ENCODE results near the gene C1QTNF5. TPM values are rescaled to one million over a fixed set of nuclear protein-coding genes. Genes with fewer than 3 reads are reported as not detected.

The C1QTNF5 gene
- total RNA-seq, 2 experiments from 2014 or later = not detected

GRCh38 chr11:119316729-119317591 lies 23.7 kb downstream of the C1QTNF5 start, which contains the start of gene MCAM:
Gene MCAM (minus strand): TSS chr11:119317130. CDS start chr11:119317101, 29 bp downstream.
- DNase-seq (ENCODE audit: low spot score) = no peak
- Histone ChIP-seq H3K9me2 (ENCODE audit: insufficient read depth, low read length) (no peaks in the 10 kb centered on the region), H2AFZ (ENCODE audit: low read length) (no peak within 1 kb of the TSS), H3K27ac (ENCODE audit: low read depth, low read length, poor library complexity, severe bottlenecking) (no peak within 1 kb of the TSS), H3K36me3 (ENCODE audit: insufficient read depth, low read length) (no peaks in the 10 kb centered on the region), H3K9me3 (ENCODE audit: low read length) (no peaks in the 10 kb centered on the region), H3K4me1 (ENCODE audit: insufficient read depth, low read length, poor library complexity, severe bottlenecking) (peaks cover 51% of the 10 kb centered on the region), H3K4me2 (ENCODE audit: low read length) (peak within 1 kb of the TSS; percentile 61), H4K20me1 (ENCODE audit: insufficient read depth, low read length) (no peaks in the 10 kb centered on the region), H3K4me3 (ENCODE audit: low read depth, low read length, poor library complexity, severe bottlenecking) (no peak within 1 kb of the TSS), H3K79me2 (ENCODE audit: insufficient read depth, low read depth, low read length) (no peaks in the 10 kb centered on the region)
- TF ChIP-seq EZH2phosphoT487 (IDR thresholded peaks at IDR 0.05; ENCODE audit: borderline replicate concordance, low read depth, low read length) = no peak
- TF ChIP-seq CTCF (conservative IDR thresholded peaks at IDR 0.05; ENCODE audit: low read length) = no peak
- no TSS peak for BruUV-seq (replicated peaks)
- ChIA-PET CTCF (ENCODE audit: unreplicated experiment) (no interaction called here), POLR2A (interaction anchor here (0.5 to 1.7 kb wide), 2 partner anchors 16 to 284 kb away, joined by 3 to 4 read pairs; no protein-coding TSS in a partner anchor)
- intact Hi-C loops (cut with micrococcal nuclease; ENCODE audit: unreplicated experiment) = no loop called here

GRCh38 chr11:119316016-119316728 lies 24.5 kb downstream of the C1QTNF5 start:
- no peaks in the 10 kb centered on the region for H3K9me3 ChIP-seq (ENCODE audit: low read length)
- H3K36me3 ChIP-seq (ENCODE audit: insufficient read depth, low read length) = no peaks in the 10 kb centered on the region
- no peaks in the 10 kb centered on the region for H3K79me2 ChIP-seq (ENCODE audit: insufficient read depth, low read depth, low read length)
- POLR2A ChIA-PET = interaction anchor here (1.7 kb wide), 1 partner anchor 15 kb away, joined by 4 read pairs; no protein-coding TSS in a partner anchor
- no TSS peak for BruUV-seq (replicated peaks)
- TF ChIP-seq CTCF (conservative IDR thresholded peaks at IDR 0.05; ENCODE audit: low read length) (no peak), EZH2phosphoT487 (IDR thresholded peaks at IDR 0.05; ENCODE audit: borderline replicate concordance, low read depth, low read length) (no peak)
- intact Hi-C loops (cut with micrococcal nuclease; ENCODE audit: unreplicated experiment) = no loop called here
- no peak overlapping the region for H3K27ac ChIP-seq (ENCODE audit: low read depth, low read length, poor library complexity, severe bottlenecking)
- no peak for DNase-seq (ENCODE audit: low spot score)
- CTCF ChIA-PET (ENCODE audit: unreplicated experiment) = no interaction called here
- no peak overlapping the region for H3K4me3 ChIP-seq (ENCODE audit: low read depth, low read length, poor library complexity, severe bottlenecking)
- H4K20me1 ChIP-seq (ENCODE audit: insufficient read depth, low read length) = no peaks in the 10 kb centered on the region
- no peaks in the 10 kb centered on the region for H3K9me2 ChIP-seq (ENCODE audit: insufficient read depth, low read length)
- peaks cover 44% of the 10 kb centered on the region for H3K4me1 ChIP-seq (ENCODE audit: insufficient read depth, low read length, poor library complexity, severe bottlenecking)
- no peak overlapping the region for H2AFZ ChIP-seq (ENCODE audit: low read length)
- peak overlapping the region; percentile 61 for H3K4me2 ChIP-seq (ENCODE audit: low read length)
